Esophagus muscularis mucosa (tissue), 3 donors: ENCODE results near the gene BNC2.

Experiments used
- EP300 ChIP-seq: sonication (generic); formaldehyde crosslinking; IDR thresholded peaks from one replicate; pipeline ENCODE4 v1.6.1; 2017; ENCODE audit warnings: antibody characterized with exemption
- TF ChIP-seq, protein P1 (sequence below), 3 experiments: fragments of 200-600 bp in 2 of 3; fragments of 450-650 bp in 1 of 3; sonication (generic) in 2 of 3; IDR thresholded peaks; one replicate each; pipeline ENCODE4 v1.5.1; 2017 to 2019; ENCODE audit warnings: antibody characterized with exemption in 3 of 3, mild to moderate bottlenecking in 2 of 3, moderate library complexity in 1 of 3

GRCh38 chr9:16413509-16414016 is 456.9 kb downstream of the BNC2 start:
- TF ChIP-seq, protein P1, sequence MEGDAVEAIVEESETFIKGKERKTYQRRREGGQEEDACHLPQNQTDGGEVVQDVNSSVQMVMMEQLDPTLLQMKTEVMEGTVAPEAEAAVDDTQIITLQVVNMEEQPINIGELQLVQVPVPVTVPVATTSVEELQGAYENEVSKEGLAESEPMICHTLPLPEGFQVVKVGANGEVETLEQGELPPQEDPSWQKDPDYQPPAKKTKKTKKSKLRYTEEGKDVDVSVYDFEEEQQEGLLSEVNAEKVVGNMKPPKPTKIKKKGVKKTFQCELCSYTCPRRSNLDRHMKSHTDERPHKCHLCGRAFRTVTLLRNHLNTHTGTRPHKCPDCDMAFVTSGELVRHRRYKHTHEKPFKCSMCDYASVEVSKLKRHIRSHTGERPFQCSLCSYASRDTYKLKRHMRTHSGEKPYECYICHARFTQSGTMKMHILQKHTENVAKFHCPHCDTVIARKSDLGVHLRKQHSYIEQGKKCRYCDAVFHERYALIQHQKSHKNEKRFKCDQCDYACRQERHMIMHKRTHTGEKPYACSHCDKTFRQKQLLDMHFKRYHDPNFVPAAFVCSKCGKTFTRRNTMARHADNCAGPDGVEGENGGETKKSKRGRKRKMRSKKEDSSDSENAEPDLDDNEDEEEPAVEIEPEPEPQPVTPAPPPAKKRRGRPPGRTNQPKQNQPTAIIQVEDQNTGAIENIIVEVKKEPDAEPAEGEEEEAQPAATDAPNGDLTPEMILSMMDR (IDR thresholded peaks at IDR 0.05): no peak
- no peak for TF ChIP-seq EP300
